IMR-90 (cell line): Measurements from ENCODE around the gene RABEP2. TPM values are rescaled to one million over a fixed set of nuclear protein-coding genes. Genes with fewer than 3 reads are reported as not detected.
A peak's percentile ranks its signal among the peaks of the same experiment; 100 is the strongest.

Source experiments
- ATAC-seq: fragments of 200-7000 bp; cut with Tn5 transposase; 2 replicates; pipeline ENCODE4 v1.9.1; 2020; ENCODE audit warnings: low read depth, mild to moderate bottlenecking, moderate library complexity
- BruUV-seq: library from RNA; stranded (reverse); fragments of 400-500 nt; replicated peaks from 2 replicates; lab custom pipeline; 2021; lab: Mats Ljungman, UMichigan
- CTCF ChIA-PET: fragments of 300-600 bp; formaldehyde crosslinking; extraction: SDS; loops from one replicate; lab custom pipeline; 2021; ENCODE audit warnings: antibody characterized with exemption; lab: Yijun Ruan, JAX
- POLR2A ChIA-PET: fragments of 300-600 bp; sonication (Branson Sonifier 250); formaldehyde crosslinking; loops from one replicate; lab custom pipeline; 2022; ENCODE audit warnings: antibody characterized with exemption; ENCODE audit not compliant: unreplicated experiment; lab: Charles Lee
- DNase-seq: peaks from one replicate; pipeline ENCODE4 v3.0.0; 2013
- H2AFZ ChIP-seq: replicated peaks from 2 replicates; pipeline ENCODE3; 2013; ENCODE audit warnings: low read length, mild to moderate bottlenecking; ENCODE audit not compliant: poor library complexity
- H2AK5ac ChIP-seq: 2 replicates; pipeline ENCODE4 v1.6.1; 2013; ENCODE audit warnings: low read depth, low read length, inconsistent platforms
- H2AK9ac ChIP-seq: replicated peaks from 2 replicates; pipeline ENCODE3; 2013; ENCODE audit warnings: mild to moderate bottlenecking, low read depth, low read length, moderate library complexity; ENCODE audit not compliant: poor library complexity
- H2BK120ac ChIP-seq: 2 replicates; pipeline ENCODE4 v1.6.1; 2013; ENCODE audit warnings: low read depth, low read length, inconsistent platforms
- H2BK15ac ChIP-seq: 3 replicates; pipeline ENCODE4 v1.6.1; 2013; ENCODE audit warnings: low read depth, low read length, inconsistent platforms
- H2BK20ac ChIP-seq: 2 replicates; pipeline ENCODE4 v1.6.1; 2013; ENCODE audit warnings: low read depth, mild to moderate bottlenecking, inconsistent platforms, low read length, moderate library complexity
- H2BK5ac ChIP-seq: 2 replicates; pipeline ENCODE4 v1.6.1; 2013; ENCODE audit warnings: mild to moderate bottlenecking, low read depth, low read length, inconsistent platforms; ENCODE audit not compliant: poor library complexity, severe bottlenecking
- H3K14ac ChIP-seq: replicated peaks from 2 replicates; pipeline ENCODE4 v1.6.1; 2013; ENCODE audit warnings: low read depth, low read length, inconsistent platforms
- H3K18ac ChIP-seq: 2 replicates; pipeline ENCODE4 v1.6.1; 2013; ENCODE audit warnings: low read depth, low read length, control low read depth
- H3K23ac ChIP-seq: 2 replicates; pipeline ENCODE4 v1.6.1; 2013; ENCODE audit warnings: low read depth, low read length, inconsistent platforms
- H3K27ac ChIP-seq: 2 replicates; pipeline ENCODE4 v1.5.1; 2013; ENCODE audit warnings: mild to moderate bottlenecking, control low read depth, low read length; ENCODE audit not compliant: insufficient read depth
- H3K27me3 ChIP-seq: 2 replicates; pipeline ENCODE4 v1.6.1; 2013; ENCODE audit warnings: low read length; ENCODE audit not compliant: control insufficient read depth, insufficient read depth
- H3K36me3 ChIP-seq: 2 replicates; pipeline ENCODE4 v1.6.1; 2013; ENCODE audit warnings: low read length, mixed read lengths; ENCODE audit not compliant: control insufficient read depth, insufficient read depth
- H3K4ac ChIP-seq: 2 replicates; pipeline ENCODE4 v1.6.1; 2013; ENCODE audit warnings: low read depth, low read length, inconsistent platforms
- H3K4me1 ChIP-seq: 2 replicates; pipeline ENCODE4 v1.6.1; 2013; ENCODE audit warnings: low read length, mixed read lengths; ENCODE audit not compliant: control insufficient read depth, insufficient read depth
- H3K4me2 ChIP-seq: 2 replicates; pipeline ENCODE4 v1.6.1; 2013; ENCODE audit warnings: low read depth, mild to moderate bottlenecking, control low read depth, low read length, moderate library complexity
- H3K4me3 ChIP-seq: 2 replicates; pipeline ENCODE4 v1.5.1; 2013; ENCODE audit warnings: low read depth, mild to moderate bottlenecking, control low read depth, low read length, moderate library complexity; ENCODE audit not compliant: insufficient read depth
- H3K56ac ChIP-seq: 2 replicates; pipeline ENCODE4 v1.6.1; 2013; ENCODE audit warnings: low read length, inconsistent platforms; ENCODE audit not compliant: insufficient read depth; ENCODE audit errors: extremely low read depth
- H3K79me1 ChIP-seq, 2 experiments: 2 replicates each; pipeline ENCODE4 v1.6.1; 2013; ENCODE audit warnings: low read length in 2 of 2, inconsistent platforms in 1 of 2, low read depth in 1 of 2
- H3K9ac ChIP-seq: 2 replicates; pipeline ENCODE4 v1.6.1; 2013; ENCODE audit warnings: low read depth, low read length, control low read depth
- H3K9me1 ChIP-seq: 2 replicates; pipeline ENCODE4 v1.6.1; 2013; ENCODE audit warnings: low read length, inconsistent platforms; ENCODE audit not compliant: insufficient read depth
- H3K9me3 ChIP-seq: 2 replicates; pipeline ENCODE4 v1.6.1; 2013; ENCODE audit warnings: low read length; ENCODE audit not compliant: control insufficient read depth, insufficient read depth
- H4K20me1 ChIP-seq: 2 replicates; pipeline ENCODE4 v1.6.1; 2013; ENCODE audit warnings: low read length, inconsistent platforms; ENCODE audit not compliant: insufficient read depth
- H4K5ac ChIP-seq: 2 replicates; pipeline ENCODE4 v1.6.1; 2013; ENCODE audit warnings: mild to moderate bottlenecking, low read depth, low read length, control low read depth
- H4K8ac ChIP-seq, 2 experiments: 2 replicates each; pipeline ENCODE4 v1.6.1; 2013; ENCODE audit warnings: low read depth in 2 of 2, low read length in 2 of 2, control low read depth in 1 of 2, inconsistent platforms in 1 of 2
- H4K91ac ChIP-seq: 2 replicates; pipeline ENCODE4 v1.6.1; 2013; ENCODE audit warnings: low read depth, low read length, inconsistent platforms; ENCODE audit not compliant: insufficient read depth
- BHLHE40 ChIP-seq: fragments of 150-350 bp; IDR thresholded peaks from 2 replicates; pipeline ENCODE4 v1.6.1; 2016; ENCODE audit warnings: mild to moderate bottlenecking, low read depth, low read length
- CEBPB ChIP-seq: IDR thresholded peaks from 2 replicates; pipeline ENCODE4 v1.6.1; 2012; ENCODE audit warnings: low read depth, low read length, improper control_type of control experiment
- CTCF ChIP-seq: conservative IDR thresholded peaks from 2 replicates; pipeline ENCODE4 v1.5.1; 2012; ENCODE audit warnings: mild to moderate bottlenecking, low read depth, low read length, improper control_type of control experiment
- ELK1 ChIP-seq: fragments of 150-350 bp; IDR thresholded peaks from 2 replicates; pipeline ENCODE4 v1.6.1; 2016; ENCODE audit warnings: low read depth, mild to moderate bottlenecking, low read length, moderate library complexity, borderline replicate concordance
- NFE2L2 ChIP-seq: fragments of 150-350 bp; IDR thresholded peaks from 2 replicates; pipeline ENCODE4 v1.6.1; 2016; ENCODE audit warnings: low read depth, mild to moderate bottlenecking, low read length
- RFX5 ChIP-seq: IDR thresholded peaks from 2 replicates; pipeline ENCODE4 v1.8.0; 2012; ENCODE audit warnings: low read depth, mild to moderate bottlenecking, low read length, moderate library complexity
- WGBS, 2 experiments: methylation state at CpG; one replicate each; pipeline versions ENCODE4 v1.1.5 to v1.1.7; 2013; ENCODE audit warnings: missing lambda C conversion rate in 2 of 2; ENCODE audit not compliant: insufficient read length in 1 of 2; ENCODE audit errors: extremely low coverage in 2 of 2; 5-methylcytosine and 5-hydroxymethylcytosine counted together
- dilution Hi-C: fragments of 300-500 bp; cut with HindIII; formaldehyde crosslinking; loops from one replicate; pipeline ENCODE4 v1.14.3; 2018; ENCODE audit warnings: low sequenced_read_pairs; ENCODE audit not compliant: unreplicated experiment
- in situ Hi-C: fragments of 300-500 bp; cut with MboI; formaldehyde crosslinking; loops from 3 replicates; pipeline ENCODE4 v1.14.3; 2019; ENCODE audit warnings: low sequenced_read_pairs, inconsistent platforms, mixed read lengths
- intact Hi-C: fragments of 100-400 bp; cut with micrococcal nuclease; formaldehyde crosslinking; loops from 2 replicates; pipeline ENCODE4 v1.10.0; 2022
- polyA plus RNA-seq, 3 experiments: library from polyadenylated mRNA; depleted of rRNA; stranded (reverse); fragments of >200 nt; gene quantifications; 2 replicates each; pipeline ENCODE4 v1.2.3, GENCODE V29; 2012; ENCODE audit warnings: low replicate concordance in 1 of 3
- total RNA-seq: library from RNA; depleted of rRNA; stranded (reverse); fragments of >200 nt; gene quantifications from 2 replicates; pipeline ENCODE4 v1.2.3, GENCODE V29; 2012

RABEP2 gene
- total and polyA plus RNA-seq, 2 of the 4 experiments (the other 2 are of a cell fraction) = 12.2 to 20.0 TPM

- no peak for TF ChIP-seq CTCF
These were observed 12.5 kb downstream of the RABEP2 start (continued) for GRCh38 chr16:28912558-28912957.

GRCh38 chr16:28910086-28911031 lies 14.7 kb downstream of the RABEP2 start:
- Histone ChIP-seq H2BK15ac (no peak overlapping the region), H3K36me3 (peaks cover 36% of the 10 kb centered on the region), H3K27me3 (no peaks in the 10 kb centered on the region), H3K4me2 (no peak overlapping the region), H4K8ac (no peak overlapping the region), H3K14ac (no peak overlapping the region), H4K20me1 (no peaks in the 10 kb centered on the region), H3K79me1 (0 out of 4 replicates have a peak, but pooled peaks cover 0 to 6% of the 10 kb centered on the region in 2 experiments), H3K9ac (no peak overlapping the region), H2AK9ac (no peak overlapping the region), H3K56ac (no peak overlapping the region), H2BK5ac (no peak overlapping the region), H3K9me1 (no peaks in the 10 kb centered on the region; the same call in 1 of the 2 replicates), H3K23ac (no peak overlapping the region), H2BK20ac (no peak overlapping the region), H3K4me1 (no peaks in the 10 kb centered on the region), H2AFZ (no peak overlapping the region), H4K91ac (no peak overlapping the region), H2BK120ac (no peak overlapping the region), H3K4ac (no peak overlapping the region), H3K18ac (no peak overlapping the region), H3K4me3 (no peak overlapping the region), H4K5ac (no peak overlapping the region), H2AK5ac (no peak overlapping the region), H3K27ac (no peak overlapping the region), H3K9me3 (no peaks in the 10 kb centered on the region)
- ATAC-seq (no peak), DNase-seq (peak; percentile 6)
- no TSS peak for BruUV-seq
- intact Hi-C loops (no loop called here), in situ Hi-C loops (no loop called here), dilution Hi-C loops (no loop called here)
- CTCF ChIA-PET = no interaction called here
- WGBS, 2 experiments = 100% methylated on average over 2 of the region's 19 CpGs; no CpG with 5 or more reads in 1 of the 2 experiments
- POLR2A ChIA-PET = no interaction called here
- no peak for TF ChIP-seq BHLHE40
- TF ChIP-seq NFE2L2 = no peak
- TF ChIP-seq CTCF = no peak
- TF ChIP-seq ELK1 = no peak
- TF ChIP-seq RFX5 = no peak
- TF ChIP-seq CEBPB = no peak
